Left lung (tissue), 10 donors: ENCODE data around the gene PCBP3. TPM values are rescaled to one million over a fixed set of nuclear protein-coding genes. Genes with fewer than 3 reads are reported as not detected.

ENCODE experiments used
- ATAC-seq: fragments of 200-7000 bp; cut with Tn5 transposase; one replicate; pipeline ENCODE4 v1.9.1; 2020; ENCODE audit warnings: moderate library complexity
- DNase-seq, 4 donors: peaks; one replicate each; pipeline ENCODE4 v3.0.0-alpha.2; 2013 to 2020
- H3K27ac ChIP-seq, 2 donors: fragments of 200-600 bp; sonication (generic) in 1 of 2; one replicate each; pipeline versions ENCODE4 v1.5.0 to v1.8.0; 2020 to 2021
- H3K27me3 ChIP-seq, 2 donors: fragments of 200-600 bp; sonication (generic) in 1 of 2; one replicate each; pipeline versions ENCODE4 v1.5.0 to v1.8.0; 2020 to 2021
- H3K36me3 ChIP-seq, 2 donors: fragments of 200-600 bp; sonication (generic) in 1 of 2; one replicate each; pipeline versions ENCODE4 v1.5.0 to v1.8.0; 2020 to 2021
- H3K4me1 ChIP-seq, 2 donors: fragments of 200-600 bp; one replicate each; pipeline ENCODE4 v1.8.0; 2021
- H3K4me3 ChIP-seq, 2 donors: fragments of 200-600 bp; sonication (generic) in 1 of 2; one replicate each; pipeline versions ENCODE4 v1.5.0 to v1.8.0; 2020 to 2021; ENCODE audit warnings: mild to moderate bottlenecking in 1 of 2
- H3K9me3 ChIP-seq, 2 donors: fragments of 200-600 bp; sonication (generic) in 1 of 2; one replicate each; pipeline versions ENCODE4 v1.5.0 to v1.8.0; 2020 to 2021
- intact Hi-C, 2 donors: fragments of 100-400 bp; cut with DNase I; formaldehyde crosslinking; loops; one replicate each; pipeline versions ENCODE4 v1.11.2 to v1.14.2; 2022
- polyA plus RNA-seq, 6 donors: library from polyadenylated mRNA; unstranded; fragments of 120-200 nt; gene quantifications; one replicate each; pipeline ENCODE4 v1.2.1, GENCODE V29; 2013; ENCODE audit not compliant: insufficient read length in 6 of 6
- total RNA-seq, 2 donors: library from RNA; stranded (reverse); fragmentation: NEBNext Ultra II Directional; extraction: Animal tissue kit (Norgen Biotek cat#: 25700); gene quantifications; one replicate each; pipeline ENCODE4 v1.2.1, GENCODE V29; 2021
- TF ChIP-seq, protein P1 (sequence below), 2 donors: fragments of 200-600 bp; sonication (generic) in 1 of 2; IDR thresholded peaks; one replicate each; pipeline versions ENCODE4 v1.5.0 to v1.8.0; 2021; ENCODE audit warnings: antibody characterized with exemption in 2 of 2
- donor health status: DM: no; HTN: yes; CAD: no.
- donor health status: DM: no; HTN: no; CAD: no.

PCBP3 gene
- total and polyA plus RNA-seq, 8 donors: 2.1 to 13.8 (median 3.0) TPM

DNA sequence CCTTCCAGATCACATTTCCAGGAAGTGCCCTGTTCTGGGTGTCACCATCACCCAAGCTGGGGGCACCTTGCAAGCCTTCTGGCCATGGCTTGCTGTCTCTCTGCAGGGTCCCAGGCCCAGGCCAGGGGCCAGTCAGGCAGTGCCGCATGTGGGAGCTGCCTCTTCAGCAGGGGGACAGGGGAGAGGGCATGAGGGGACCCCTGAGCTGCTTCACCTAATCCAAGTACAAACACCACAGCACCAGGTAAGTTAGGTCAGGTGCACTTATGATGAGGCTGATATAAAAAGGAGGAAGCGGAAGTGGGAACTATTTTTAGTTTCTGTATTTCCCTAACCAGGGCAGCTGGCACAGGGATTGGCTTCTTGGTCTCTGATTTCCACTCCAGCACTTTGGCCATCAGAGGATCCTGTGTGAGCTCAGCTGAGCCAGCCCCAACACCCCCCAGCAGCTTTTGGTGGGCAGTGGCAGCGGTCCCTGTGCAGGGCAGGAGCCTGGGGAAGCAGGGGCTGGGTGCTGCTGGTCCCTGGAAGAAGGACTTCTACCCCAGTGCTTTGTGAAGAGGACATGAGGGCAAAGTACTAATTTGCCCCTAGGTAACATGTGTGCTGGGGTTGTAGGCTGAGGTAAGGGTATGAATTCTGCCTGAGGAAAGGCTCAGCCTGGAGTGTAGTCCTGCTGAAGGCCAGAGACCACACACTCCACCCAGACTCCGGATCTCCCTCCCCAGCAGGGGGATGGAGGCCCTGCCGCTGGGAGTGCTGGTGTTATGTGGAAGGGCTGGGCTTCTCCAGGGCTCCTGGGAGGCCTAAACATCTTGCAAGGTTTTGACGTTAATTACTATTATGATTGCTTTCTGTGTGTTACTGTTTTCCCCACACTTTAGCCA is 3.3 kb upstream of the PCBP3 start:
- H3K27me3 ChIP-seq: peaks cover 0 to 63% of the 10 kb centered on the region in 2 donors
- no peaks in the 10 kb centered on the region for H3K9me3 ChIP-seq
- ATAC-seq (no peak), DNase-seq (no peak)
- H3K36me3 ChIP-seq: no peaks in the 10 kb centered on the region
- H3K27ac ChIP-seq: no peak overlapping the region
- TF ChIP-seq, protein P1, sequence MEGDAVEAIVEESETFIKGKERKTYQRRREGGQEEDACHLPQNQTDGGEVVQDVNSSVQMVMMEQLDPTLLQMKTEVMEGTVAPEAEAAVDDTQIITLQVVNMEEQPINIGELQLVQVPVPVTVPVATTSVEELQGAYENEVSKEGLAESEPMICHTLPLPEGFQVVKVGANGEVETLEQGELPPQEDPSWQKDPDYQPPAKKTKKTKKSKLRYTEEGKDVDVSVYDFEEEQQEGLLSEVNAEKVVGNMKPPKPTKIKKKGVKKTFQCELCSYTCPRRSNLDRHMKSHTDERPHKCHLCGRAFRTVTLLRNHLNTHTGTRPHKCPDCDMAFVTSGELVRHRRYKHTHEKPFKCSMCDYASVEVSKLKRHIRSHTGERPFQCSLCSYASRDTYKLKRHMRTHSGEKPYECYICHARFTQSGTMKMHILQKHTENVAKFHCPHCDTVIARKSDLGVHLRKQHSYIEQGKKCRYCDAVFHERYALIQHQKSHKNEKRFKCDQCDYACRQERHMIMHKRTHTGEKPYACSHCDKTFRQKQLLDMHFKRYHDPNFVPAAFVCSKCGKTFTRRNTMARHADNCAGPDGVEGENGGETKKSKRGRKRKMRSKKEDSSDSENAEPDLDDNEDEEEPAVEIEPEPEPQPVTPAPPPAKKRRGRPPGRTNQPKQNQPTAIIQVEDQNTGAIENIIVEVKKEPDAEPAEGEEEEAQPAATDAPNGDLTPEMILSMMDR (IDR thresholded peaks at IDR 0.05): no peak
- H3K4me3 ChIP-seq: no peak overlapping the region
- H3K4me1 ChIP-seq: peaks cover 0 to 30% of the 10 kb centered on the region in 2 donors
- intact Hi-C loops: no loop called here

DNA sequence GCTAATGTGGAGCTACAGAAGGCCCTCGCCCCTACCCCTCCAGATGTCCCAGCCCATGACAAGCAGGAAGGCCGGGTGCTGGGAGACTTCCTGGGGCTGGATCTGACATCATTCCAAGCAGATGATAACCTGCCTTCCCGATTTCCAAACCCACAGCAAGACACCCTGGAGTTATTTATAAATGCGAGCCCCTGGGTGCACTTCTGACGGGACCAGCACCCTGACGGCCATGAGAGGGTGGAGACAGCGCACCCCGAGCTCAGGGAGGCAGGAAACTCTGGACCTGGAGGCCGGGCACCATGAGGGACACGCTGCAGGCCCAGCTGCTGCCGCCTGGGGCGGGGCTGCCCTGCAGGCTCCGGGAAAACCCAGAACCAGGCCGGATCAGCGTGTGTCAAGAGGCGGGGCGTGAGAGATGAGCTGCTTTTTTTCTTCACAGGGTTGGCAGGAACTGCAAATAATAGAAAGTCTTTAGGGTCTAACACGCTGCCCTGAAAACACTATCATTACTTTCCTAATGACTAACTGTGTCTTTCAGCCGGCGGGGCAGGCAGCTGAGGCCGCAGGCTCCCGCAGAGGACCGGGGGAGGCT is 2.5 kb upstream of the PCBP3 start:
- intact Hi-C loops: no loop called here
- TF ChIP-seq, protein P1 (IDR thresholded peaks at IDR 0.05): no peak
- Histone ChIP-seq H3K4me3 (no peak overlapping the region), H3K27ac (peak overlapping the region in 1 of 2 donors; percentile 9), H3K9me3 (no peaks in the 10 kb centered on the region), H3K36me3 (no peaks in the 10 kb centered on the region), H3K27me3 (peaks cover 0 to 68% of the 10 kb centered on the region in 2 donors), H3K4me1 (peaks cover 0 to 30% of the 10 kb centered on the region in 2 donors)
- DNase-seq: no peak
- ATAC-seq: no peak

DNA sequence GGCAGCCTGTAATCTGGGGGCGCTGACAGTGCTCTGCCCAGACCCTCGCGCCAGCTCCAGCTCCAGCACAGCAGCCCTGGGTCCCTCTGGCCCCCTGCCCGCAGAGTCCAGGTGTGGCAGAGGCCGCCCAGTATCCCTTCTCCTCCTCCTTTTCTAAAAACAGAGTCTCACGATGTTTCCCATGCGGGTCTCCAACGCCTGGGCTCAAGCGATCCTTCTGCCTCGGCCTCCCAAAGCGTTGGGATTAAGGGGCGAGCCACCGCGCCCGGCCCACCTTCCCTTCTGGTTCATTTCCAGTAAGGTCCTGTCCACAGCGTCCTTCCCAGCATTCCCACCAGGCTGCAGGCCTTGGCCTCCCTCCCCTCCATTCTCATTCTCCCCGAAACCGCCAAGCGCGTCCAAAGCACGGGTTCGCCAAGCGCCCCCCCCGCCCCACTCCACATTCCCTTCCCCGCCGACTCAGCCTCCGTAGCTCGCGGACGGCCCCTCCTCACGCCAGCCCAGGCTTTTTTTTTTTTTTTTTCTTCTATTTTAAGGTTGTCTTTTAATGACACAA is 2.0 kb upstream of the PCBP3 start:
- H3K27me3 ChIP-seq: peaks cover 0 to 68% of the 10 kb centered on the region in 2 donors
- intact Hi-C loops: no loop called here
- H3K9me3 ChIP-seq: no peaks in the 10 kb centered on the region
- no peak overlapping the region for H3K4me3 ChIP-seq
- H3K36me3 ChIP-seq: no peaks in the 10 kb centered on the region
- peak overlapping the region in 1 of 2 donors; percentile 9 for H3K27ac ChIP-seq
- H3K4me1 ChIP-seq: peaks cover 0 to 30% of the 10 kb centered on the region in 2 donors
- ATAC-seq (no peak), DNase-seq (peak in 1 of 4 donors; percentile 34)
- TF ChIP-seq, protein P1 (IDR thresholded peaks at IDR 0.05): no peak

DNA sequence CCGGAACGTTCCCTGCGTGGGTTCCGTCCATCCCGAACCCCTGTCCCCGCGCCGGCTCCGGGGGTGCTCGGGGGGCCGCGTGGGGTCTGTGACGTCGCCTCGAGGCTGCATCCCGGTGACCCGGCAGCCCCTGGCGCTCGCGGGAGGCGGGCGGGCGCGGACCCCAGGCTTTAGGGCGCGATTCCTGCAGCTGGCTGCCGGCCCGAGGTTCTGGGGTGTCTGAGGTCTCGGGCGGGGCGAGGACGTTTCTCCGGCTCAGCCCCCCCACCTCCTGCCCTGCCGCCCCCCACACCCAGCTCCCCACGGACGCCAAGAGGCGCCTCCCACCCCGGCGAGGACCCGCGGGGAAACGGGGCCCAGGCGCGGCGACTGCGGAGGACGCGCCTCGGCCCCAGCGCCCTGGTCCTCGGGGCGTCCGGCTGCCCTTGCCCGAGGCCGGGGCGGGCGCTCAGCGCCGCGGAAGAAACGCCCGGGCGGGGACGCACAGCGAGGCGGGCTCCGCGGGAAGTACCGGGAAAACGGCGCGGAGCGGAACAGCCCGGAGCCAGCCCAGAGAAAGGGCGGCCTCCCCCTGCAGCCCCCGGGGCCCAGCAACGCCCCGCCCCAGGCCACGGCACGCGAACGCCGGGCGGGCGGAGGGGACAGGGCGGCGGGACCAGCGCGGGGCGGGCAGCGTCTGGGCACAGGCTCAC is 1.3 kb upstream of the PCBP3 start:
- DNase-seq (peak in 2 of 4 donors; percentile 36 to 88), ATAC-seq (peak; percentile 1)
- TF ChIP-seq, protein P1 (IDR thresholded peaks at IDR 0.05): no peak
- Histone ChIP-seq H3K4me1 (peaks cover 0 to 30% of the 10 kb centered on the region in 2 donors), H3K9me3 (no peaks in the 10 kb centered on the region), H3K27ac (no peak overlapping the region), H3K36me3 (no peaks in the 10 kb centered on the region), H3K27me3 (peaks cover 0 to 72% of the 10 kb centered on the region in 2 donors), H3K4me3 (peak overlapping the region; percentile 7 to 41)
- intact Hi-C loops: no loop called here
